GM18517 (cell line): ENCODE results near the gene DEFB123.
A peak's percentile ranks its signal among the peaks of the same experiment; 100 is the strongest.

Experiments used
- ATAC-seq: cut with Tn5 transposase; IDR thresholded peaks from one replicate; pipeline ENCODE4 v1.9.1; 2021; ENCODE audit warnings: mild to moderate bottlenecking, moderate library complexity; ENCODE audit not compliant: unreplicated experiment

Gene DEFB123

GRCh38 chr20:31473331-31474096 is 33.1 kb downstream of the DEFB123 start:
- ATAC-seq, result peak; percentile 25

DNA sequence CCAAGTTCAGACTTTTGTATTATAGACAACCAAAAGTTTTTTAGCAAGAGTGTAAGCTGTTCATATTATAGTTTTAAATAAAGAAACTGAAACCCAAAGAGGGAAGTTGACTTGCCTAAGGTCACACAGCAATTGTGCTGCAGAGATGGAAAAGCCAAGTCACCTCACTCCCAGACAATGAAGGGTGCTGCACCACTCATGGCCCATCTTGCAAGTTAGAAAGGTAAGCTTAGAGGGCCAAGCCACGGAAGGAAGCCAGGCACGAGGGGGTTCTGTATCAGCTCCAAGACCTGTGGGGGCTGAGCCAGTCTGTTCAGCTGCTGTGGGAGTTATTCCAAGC is 33.6 kb downstream of the DEFB123 start:
- peak; percentile 70 for ATAC-seq

- no peak for ATAC-seq
These were observed 34.5 kb downstream of the DEFB123 start, which contains the start of the genes DEFB124 and REM1 for GRCh38 chr20:31474758-31475427. TSS of gene DEFB124 (minus strand) at chr20:31475127. CDS start at chr20:31473013, 2,114 bp downstream. TSS of gene REM1 (plus strand) at chr20:31475288. CDS start at chr20:31476446, 1,158 bp downstream.

DNA sequence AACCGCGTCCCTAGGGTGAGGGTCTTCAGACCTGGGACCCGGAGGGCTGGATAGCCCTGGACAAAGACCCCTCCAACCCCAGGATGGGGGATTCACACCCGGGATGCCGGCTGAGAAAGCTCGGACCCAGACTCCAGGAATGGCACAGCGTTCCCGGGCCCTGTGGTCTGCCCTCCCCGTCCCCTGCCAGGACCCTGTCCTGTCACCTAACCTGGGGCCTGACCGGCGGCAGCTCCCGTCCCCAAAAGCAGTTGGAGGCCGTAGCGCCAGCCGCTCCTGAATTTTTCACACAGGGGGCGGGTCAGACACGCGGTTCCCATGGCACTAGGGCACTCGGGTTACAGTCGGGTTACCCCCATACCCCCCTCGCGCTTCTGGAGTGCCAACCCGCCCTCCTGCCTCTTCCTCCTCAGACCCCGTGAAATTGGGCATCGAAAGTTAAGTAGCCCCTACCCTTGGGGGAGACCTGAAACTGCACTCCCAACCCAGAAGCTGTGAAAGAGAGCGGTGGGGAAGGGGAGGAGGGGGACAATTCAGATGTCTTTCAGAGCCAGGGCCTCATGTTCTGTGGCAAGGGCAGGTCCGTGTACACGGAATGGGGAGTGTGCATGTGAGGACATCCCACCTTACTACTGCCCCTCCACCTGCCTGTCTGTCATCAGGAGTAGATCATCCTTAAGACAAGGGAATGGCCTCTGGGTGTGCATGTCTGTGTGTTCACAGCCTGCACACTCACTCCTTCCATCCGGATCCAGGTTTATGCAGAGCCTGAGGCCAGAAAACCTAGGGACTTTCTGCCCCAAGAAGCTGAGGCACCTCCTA is 35.3 kb downstream of the DEFB123 start:
- no peak for ATAC-seq

- no peak for ATAC-seq
These were observed 35.8 kb downstream of the DEFB123 start for GRCh38 chr20:31476294-31476585.

- no peak for ATAC-seq
These were observed 36.3 kb downstream of the DEFB123 start for GRCh38 chr20:31476643-31477215.

DNA sequence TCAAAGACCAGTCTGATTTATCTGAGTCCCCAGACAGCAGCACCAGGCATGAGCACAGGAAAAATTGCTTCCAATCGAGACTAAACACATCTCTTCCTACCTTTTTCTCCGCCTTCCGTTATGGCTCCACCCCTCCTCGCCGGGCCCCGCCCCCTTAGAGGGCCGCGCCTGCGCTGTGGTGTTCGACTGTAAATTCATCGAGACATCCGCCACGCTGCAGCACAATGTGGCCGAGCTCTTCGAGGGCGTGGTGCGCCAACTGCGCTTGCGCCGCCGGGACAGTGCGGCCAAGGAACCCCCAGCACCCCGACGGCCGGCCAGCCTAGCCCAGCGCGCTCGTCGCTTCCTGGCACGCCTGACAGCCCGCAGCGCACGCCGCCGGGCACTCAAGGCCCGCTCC is 43.6 kb downstream of the DEFB123 start:
- ATAC-seq, result no peak

DNA sequence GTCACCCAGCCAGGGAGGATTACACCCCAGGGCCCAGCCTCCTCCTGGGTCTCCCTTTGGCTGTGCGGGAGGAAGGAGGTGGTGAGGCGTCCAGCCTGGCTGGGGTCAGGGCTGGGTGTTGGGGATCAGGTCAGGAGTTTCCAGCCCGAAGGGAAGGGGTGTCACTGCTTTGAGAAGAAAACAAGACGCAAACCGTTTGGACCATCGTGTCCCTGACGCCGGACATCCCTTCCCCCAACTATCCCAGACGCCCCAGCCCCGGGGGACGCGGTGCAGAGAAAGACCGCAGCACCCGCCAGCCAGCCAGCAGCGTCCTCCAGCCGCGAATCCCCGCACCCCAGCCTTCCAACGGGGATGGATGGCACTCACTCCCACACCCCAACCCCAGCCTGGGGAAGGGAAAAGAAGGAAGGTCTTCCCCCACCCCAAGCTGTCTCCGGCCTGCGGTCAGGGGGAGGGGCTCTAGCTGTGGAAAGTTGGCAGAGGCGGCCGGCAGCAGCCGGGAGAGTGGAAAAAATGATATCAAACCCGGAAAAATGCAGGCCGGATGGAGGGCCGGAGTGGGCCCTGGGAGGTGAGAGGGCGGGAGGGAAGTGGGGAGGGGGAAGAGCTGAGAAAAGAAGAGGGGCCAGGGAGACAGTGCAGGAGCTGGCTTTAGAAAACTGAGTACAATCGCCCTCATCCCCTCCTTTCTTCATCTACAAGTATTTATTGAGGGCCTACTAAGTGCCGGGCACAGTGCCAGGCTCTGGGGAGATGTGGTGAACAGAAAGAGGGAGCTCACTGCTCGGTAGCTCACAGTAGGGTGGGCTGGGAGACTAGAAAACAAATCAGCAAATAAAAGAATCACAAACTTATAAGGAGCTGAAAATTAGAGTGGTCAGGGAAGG is 45.3 kb downstream of the DEFB123 start:
- ATAC-seq, result no peak

GRCh38 chr20:31488115-31488514 is 47.7 kb downstream of the DEFB123 start:
- ATAC-seq, result no peak

- ATAC-seq, result no peak
These were observed 48.7 kb downstream of the DEFB123 start for GRCh38 chr20:31489152-31489551.

GRCh38 chr20:31490752-31491151 is 50.3 kb downstream of the DEFB123 start:
- no peak for ATAC-seq

DNA sequence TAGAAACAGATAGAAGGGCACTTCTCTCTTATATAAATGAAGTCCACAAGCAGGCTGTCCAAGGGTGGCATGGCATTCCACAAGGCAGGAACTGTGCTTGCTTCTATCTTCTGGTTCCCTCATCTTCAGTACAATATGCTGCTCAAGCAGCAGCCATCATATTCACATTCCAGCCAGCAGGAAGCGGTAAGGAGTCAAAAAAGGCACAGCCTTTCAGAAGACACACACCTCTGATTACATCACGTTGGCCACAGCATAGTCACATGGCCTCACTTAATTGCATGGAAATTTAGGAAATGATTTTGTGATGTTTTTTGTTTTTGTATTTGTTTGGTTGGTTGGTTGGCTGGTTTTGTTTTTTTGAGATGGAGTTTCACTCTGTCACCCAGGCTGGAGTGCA is 53.7 kb downstream of the DEFB123 start:
- ATAC-seq, result no peak

DNA sequence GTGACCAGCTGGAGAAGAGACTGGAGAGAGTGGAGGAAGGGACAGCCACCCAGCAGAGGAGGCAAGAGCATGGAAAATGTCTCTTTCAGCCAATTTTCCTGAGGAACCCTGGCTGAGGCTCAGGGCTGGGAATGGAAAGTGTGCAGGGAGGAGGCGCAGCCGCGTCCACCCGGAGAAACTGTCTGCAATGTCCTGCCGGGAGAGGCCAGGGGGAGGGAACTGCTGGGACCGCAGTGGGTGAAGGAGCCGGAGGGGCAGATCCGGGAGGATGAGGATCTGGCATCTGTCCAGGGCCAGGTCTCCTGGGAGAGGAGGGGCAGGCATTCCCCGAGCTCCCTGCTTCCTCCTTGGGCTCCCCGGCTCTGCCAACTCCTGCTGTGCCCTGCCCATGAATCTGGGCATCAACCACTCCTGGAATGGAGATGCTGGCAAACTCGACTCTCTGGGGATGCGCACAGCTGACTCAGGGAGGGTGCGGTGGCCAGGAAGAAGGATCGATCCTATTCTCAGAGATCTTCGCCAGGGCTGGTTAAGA is 56.4 kb downstream of the DEFB123 start:
- no peak for ATAC-seq

GRCh38 chr20:31497838-31498540 is 57.6 kb downstream of the DEFB123 start:
- no peak for ATAC-seq
